ENCODE results near the gene COX4I1. TPM values are rescaled to one million over a fixed set of nuclear protein-coding genes. Genes with fewer than 3 reads are reported as not detected.
A peak's percentile ranks its signal among the peaks of the same experiment; 100 is the strongest.

Gene COX4I1
- total and polyA plus RNA-seq, 4 donors: 245 to 1,007 (median 419) TPM

DNA sequence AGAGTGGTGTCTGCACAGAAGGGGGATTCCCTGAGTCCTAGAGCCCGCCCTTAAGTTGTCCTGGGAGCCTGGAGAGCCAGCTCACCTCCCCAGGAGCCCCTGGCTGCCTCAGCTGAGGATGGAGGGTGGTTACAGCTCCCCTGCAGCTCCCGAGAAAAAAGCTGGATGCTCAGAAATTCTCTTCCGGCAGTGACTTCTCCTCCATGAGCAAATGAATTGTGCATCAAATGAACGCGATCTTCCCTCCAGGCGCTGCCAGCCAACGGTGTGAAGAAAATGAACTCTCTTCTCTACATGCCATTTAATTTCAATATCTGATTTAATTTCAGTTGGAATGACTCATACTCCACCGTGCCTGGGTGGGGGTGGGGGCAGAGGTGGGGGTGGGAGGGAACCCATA is 34.3 kb upstream of the COX4I1 start:
- Histone ChIP-seq H3K4me3 (ENCODE audit: low read length in 2 of 2) (no peak overlapping the region), H3K27ac (ENCODE audit: low read depth in 1 of 2, low read length in 2 of 2) (no peak overlapping the region), H3K9me3 (ENCODE audit: control insufficient read depth, low read length) (no peaks in the 10 kb centered on the region), H3K36me3 (ENCODE audit: control insufficient read depth in 1 of 2, insufficient read depth in 2 of 2, low read length in 1 of 2) (no peaks in the 10 kb centered on the region), H3K27me3 (ENCODE audit: control insufficient read depth in 1 of 2, insufficient read depth in 2 of 2, low read length in 1 of 2) (no peaks in the 10 kb centered on the region), H3K4me1 (ENCODE audit: control insufficient read depth in 1 of 2, insufficient read depth in 2 of 2, low read length in 2 of 2) (no peaks in the 10 kb centered on the region)
- DNase-seq (no peak), ATAC-seq (ENCODE audit: low FRiP score) (no peak)
- 58 to 61% methylated on average over 8 of the region's 8 CpGs for WGBS, 2 donors
- intact Hi-C loops (cut with DNase I): no loop called here

DNA sequence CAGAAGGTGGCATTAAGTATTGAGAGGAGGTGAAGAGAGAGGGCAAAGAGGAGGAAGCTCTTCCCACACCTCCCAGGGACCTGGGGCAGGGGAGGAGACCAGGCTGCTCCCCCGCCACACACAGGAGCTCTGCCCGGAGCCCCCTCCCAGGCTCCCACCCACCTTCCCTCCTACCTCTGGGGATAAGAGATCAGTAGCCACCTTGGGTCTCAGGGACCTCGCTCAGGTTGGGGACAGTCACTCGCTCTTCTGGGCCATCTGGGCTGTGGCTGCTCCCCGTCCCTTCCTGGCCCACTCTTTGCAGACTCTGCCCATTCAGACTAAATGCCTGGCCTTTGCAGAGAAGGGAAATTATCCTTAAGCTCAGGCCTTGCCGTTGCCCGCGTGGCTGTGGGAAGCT is 33.7 kb upstream of the COX4I1 start:
- Histone ChIP-seq H3K4me3 (ENCODE audit: low read length in 2 of 2) (no peak overlapping the region), H3K4me1 (ENCODE audit: control insufficient read depth in 1 of 2, insufficient read depth in 2 of 2, low read length in 2 of 2) (no peaks in the 10 kb centered on the region), H3K27me3 (ENCODE audit: control insufficient read depth in 1 of 2, insufficient read depth in 2 of 2, low read length in 1 of 2) (no peaks in the 10 kb centered on the region), H3K36me3 (ENCODE audit: control insufficient read depth in 1 of 2, insufficient read depth in 2 of 2, low read length in 1 of 2) (no peaks in the 10 kb centered on the region), H3K27ac (ENCODE audit: low read depth in 1 of 2, low read length in 2 of 2) (no peak overlapping the region), H3K9me3 (ENCODE audit: control insufficient read depth, low read length) (no peaks in the 10 kb centered on the region)
- ATAC-seq (ENCODE audit: low FRiP score) (no peak), DNase-seq (no peak)
- WGBS, 2 donors: 62 to 64% methylated on average over 8 of the region's 8 CpGs
- intact Hi-C loops (cut with DNase I): no loop called here

DNA sequence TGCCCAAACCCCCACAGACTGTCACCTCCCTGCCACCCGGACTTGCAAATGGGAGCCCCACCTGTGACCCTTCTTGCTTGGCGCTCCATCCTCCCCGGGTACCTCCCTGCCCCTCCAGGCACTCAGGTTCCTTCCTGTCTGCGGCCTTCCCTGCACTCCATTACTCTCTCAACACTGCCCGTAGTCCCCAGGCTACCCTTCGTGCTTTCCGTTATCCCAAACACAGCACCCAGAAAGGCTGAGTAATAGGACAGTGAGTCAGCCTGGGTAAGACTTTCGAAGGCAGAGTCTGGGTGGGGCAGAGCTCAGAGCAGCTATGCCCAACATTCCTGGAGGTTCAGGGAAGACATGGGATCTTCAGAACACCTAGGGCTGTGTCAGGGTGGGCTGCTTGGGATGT is 32.0 kb upstream of the COX4I1 start:
- no peak overlapping the region for H3K4me3 ChIP-seq (ENCODE audit: low read length in 2 of 2)
- no peak overlapping the region for H3K27ac ChIP-seq (ENCODE audit: low read depth in 1 of 2, low read length in 2 of 2)
- no peaks in the 10 kb centered on the region for H3K4me1 ChIP-seq (ENCODE audit: control insufficient read depth in 1 of 2, insufficient read depth in 2 of 2, low read length in 2 of 2)
- intact Hi-C loops (cut with DNase I): no loop called here
- H3K36me3 ChIP-seq (ENCODE audit: control insufficient read depth in 1 of 2, insufficient read depth in 2 of 2, low read length in 1 of 2): no peaks in the 10 kb centered on the region
- 49 to 54% methylated on average over 8 of the region's 8 CpGs for WGBS, 2 donors
- DNase-seq (no peak), ATAC-seq (ENCODE audit: low FRiP score) (no peak)
- H3K9me3 ChIP-seq (ENCODE audit: control insufficient read depth, low read length): no peaks in the 10 kb centered on the region
- H3K27me3 ChIP-seq (ENCODE audit: control insufficient read depth in 1 of 2, insufficient read depth in 2 of 2, low read length in 1 of 2): no peaks in the 10 kb centered on the region

DNA sequence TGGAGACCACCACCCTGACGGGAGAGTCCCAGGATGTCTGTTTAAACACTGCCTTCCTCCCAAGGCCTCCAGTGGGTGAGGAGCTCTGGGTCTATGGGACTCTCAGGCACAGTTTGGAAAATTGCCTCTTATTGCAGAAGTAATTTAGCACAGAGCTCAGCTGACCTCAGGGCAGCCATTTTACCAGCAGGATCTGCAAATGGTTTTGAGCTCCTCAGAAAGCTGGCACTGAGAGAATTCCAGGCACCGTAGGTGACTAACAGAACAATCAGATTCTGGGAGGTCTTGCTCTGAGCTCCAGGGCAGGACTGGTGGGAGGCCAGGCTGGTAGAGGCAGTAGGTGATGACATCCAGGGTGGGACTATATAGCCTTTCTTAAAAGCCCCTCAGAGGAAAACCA is 31.3 kb upstream of the COX4I1 start:
- no peaks in the 10 kb centered on the region for H3K27me3 ChIP-seq (ENCODE audit: control insufficient read depth in 1 of 2, insufficient read depth in 2 of 2, low read length in 1 of 2)
- ATAC-seq (ENCODE audit: low FRiP score) (no peak), DNase-seq (no peak)
- no peak overlapping the region for H3K27ac ChIP-seq (ENCODE audit: low read depth in 1 of 2, low read length in 2 of 2)
- H3K4me1 ChIP-seq (ENCODE audit: control insufficient read depth in 1 of 2, insufficient read depth in 2 of 2, low read length in 2 of 2): no peaks in the 10 kb centered on the region
- 55 to 65% methylated on average over 2 of the region's 2 CpGs for WGBS, 2 donors
- intact Hi-C loops (cut with DNase I): no loop called here
- no peaks in the 10 kb centered on the region for H3K36me3 ChIP-seq (ENCODE audit: control insufficient read depth in 1 of 2, insufficient read depth in 2 of 2, low read length in 1 of 2)
- H3K4me3 ChIP-seq (ENCODE audit: low read length in 2 of 2): no peak overlapping the region
- no peaks in the 10 kb centered on the region for H3K9me3 ChIP-seq (ENCODE audit: control insufficient read depth, low read length)

DNA sequence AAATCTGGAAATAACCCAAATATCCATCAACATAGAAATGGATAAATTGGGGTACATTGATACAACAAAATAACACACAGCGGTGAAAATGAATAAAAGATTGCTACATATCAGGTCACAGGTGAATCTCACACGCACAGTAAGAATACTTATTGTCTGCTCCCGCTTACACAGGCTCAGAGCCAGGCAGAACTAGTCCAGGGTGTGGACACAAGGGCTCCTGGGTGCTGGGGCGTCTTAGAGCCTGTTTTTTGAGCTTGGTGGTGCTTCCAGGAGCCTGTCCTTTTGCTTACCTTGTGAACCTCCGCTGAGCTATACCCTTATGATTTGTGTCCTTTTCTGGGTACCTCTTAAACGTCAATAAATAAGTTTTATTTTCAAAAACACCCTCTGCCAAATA is 28.8 kb upstream of the COX4I1 start:
- no peaks in the 10 kb centered on the region for H3K36me3 ChIP-seq (ENCODE audit: control insufficient read depth in 1 of 2, insufficient read depth in 2 of 2, low read length in 1 of 2)
- no peaks in the 10 kb centered on the region for H3K27me3 ChIP-seq (ENCODE audit: control insufficient read depth in 1 of 2, insufficient read depth in 2 of 2, low read length in 1 of 2)
- no peak overlapping the region for H3K4me3 ChIP-seq (ENCODE audit: low read length in 2 of 2)
- DNase-seq (peak in 1 of 2 donors; percentile 14), ATAC-seq (ENCODE audit: low FRiP score) (no peak)
- no peak overlapping the region for H3K27ac ChIP-seq (ENCODE audit: low read depth in 1 of 2, low read length in 2 of 2)
- intact Hi-C loops (cut with DNase I): no loop called here
- WGBS, 2 donors: 92 to 96% methylated on average over 6 of the region's 6 CpGs
- no peaks in the 10 kb centered on the region for H3K9me3 ChIP-seq (ENCODE audit: control insufficient read depth, low read length)
- no peaks in the 10 kb centered on the region for H3K4me1 ChIP-seq (ENCODE audit: control insufficient read depth in 1 of 2, insufficient read depth in 2 of 2, low read length in 2 of 2)

DNA sequence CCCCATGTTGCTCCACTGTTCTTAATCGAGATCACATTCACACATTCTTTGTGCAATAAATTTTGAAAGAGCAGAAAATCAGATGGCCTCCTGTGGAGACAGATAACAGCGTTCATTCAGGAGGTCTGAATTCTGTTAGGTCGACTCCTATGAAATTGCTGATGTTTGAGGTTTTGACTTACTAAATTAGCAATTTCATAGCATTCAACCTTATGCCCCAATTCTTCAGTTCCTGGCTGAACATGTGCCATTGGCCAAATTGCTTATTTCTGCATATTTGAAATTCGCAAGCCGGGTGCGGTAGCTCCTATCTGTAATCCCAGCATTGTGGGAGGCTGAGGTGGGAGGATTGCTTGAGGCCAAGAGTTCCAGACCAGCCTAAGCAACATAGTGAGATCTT is 26.5 kb upstream of the COX4I1 start:
- H3K9me3 ChIP-seq (ENCODE audit: control insufficient read depth, low read length): no peaks in the 10 kb centered on the region
- peaks cover 2 to 3% of the 10 kb centered on the region in 2 donors for H3K36me3 ChIP-seq (ENCODE audit: control insufficient read depth in 1 of 2, insufficient read depth in 2 of 2, low read length in 1 of 2)
- H3K4me3 ChIP-seq (ENCODE audit: low read length in 2 of 2): no peak overlapping the region
- ATAC-seq (ENCODE audit: low FRiP score) (no peak), DNase-seq (peak in 1 of 2 donors; percentile 17)
- intact Hi-C loops (cut with DNase I): no loop called here
- H3K4me1 ChIP-seq (ENCODE audit: control insufficient read depth in 1 of 2, insufficient read depth in 2 of 2, low read length in 2 of 2): no peaks in the 10 kb centered on the region
- no peak overlapping the region for H3K27ac ChIP-seq (ENCODE audit: low read depth in 1 of 2, low read length in 2 of 2)
- 96% methylated on average over 6 of the region's 6 CpGs for WGBS, 2 donors
- H3K27me3 ChIP-seq (ENCODE audit: control insufficient read depth in 1 of 2, insufficient read depth in 2 of 2, low read length in 1 of 2): no peaks in the 10 kb centered on the region

DNA sequence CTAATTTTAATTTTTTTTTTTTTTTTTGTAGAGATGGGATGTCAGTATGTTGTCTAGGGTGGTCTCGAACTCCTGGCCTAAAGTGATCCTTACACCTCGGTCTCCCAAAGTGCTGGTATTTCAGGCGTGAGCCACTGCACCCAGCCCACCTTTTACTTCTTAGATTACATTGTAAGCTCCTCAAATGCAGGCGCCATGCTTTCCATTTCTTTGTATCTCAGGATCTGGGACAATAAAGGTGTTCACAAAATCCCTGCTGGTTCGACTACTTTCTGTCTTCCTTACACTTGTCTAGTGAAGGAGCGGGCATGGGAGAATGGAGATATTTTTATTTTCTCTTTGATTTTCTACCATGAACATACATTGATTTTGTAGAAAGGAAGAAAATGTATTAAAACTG is 25.4 kb upstream of the COX4I1 start:
- no peak overlapping the region for H3K27ac ChIP-seq (ENCODE audit: low read depth in 1 of 2, low read length in 2 of 2)
- DNase-seq (no peak), ATAC-seq (ENCODE audit: low FRiP score) (no peak)
- WGBS, 2 donors: 81 to 83% methylated on average over 6 of the region's 6 CpGs
- H3K36me3 ChIP-seq (ENCODE audit: control insufficient read depth in 1 of 2, insufficient read depth in 2 of 2, low read length in 1 of 2): peaks cover 7% of the 10 kb centered on the region in 2 donors
- no peaks in the 10 kb centered on the region for H3K4me1 ChIP-seq (ENCODE audit: control insufficient read depth in 1 of 2, insufficient read depth in 2 of 2, low read length in 2 of 2)
- no peaks in the 10 kb centered on the region for H3K9me3 ChIP-seq (ENCODE audit: control insufficient read depth, low read length)
- intact Hi-C loops (cut with DNase I): no loop called here
- no peaks in the 10 kb centered on the region for H3K27me3 ChIP-seq (ENCODE audit: control insufficient read depth in 1 of 2, insufficient read depth in 2 of 2, low read length in 1 of 2)
- H3K4me3 ChIP-seq (ENCODE audit: low read length in 2 of 2): no peak overlapping the region

DNA sequence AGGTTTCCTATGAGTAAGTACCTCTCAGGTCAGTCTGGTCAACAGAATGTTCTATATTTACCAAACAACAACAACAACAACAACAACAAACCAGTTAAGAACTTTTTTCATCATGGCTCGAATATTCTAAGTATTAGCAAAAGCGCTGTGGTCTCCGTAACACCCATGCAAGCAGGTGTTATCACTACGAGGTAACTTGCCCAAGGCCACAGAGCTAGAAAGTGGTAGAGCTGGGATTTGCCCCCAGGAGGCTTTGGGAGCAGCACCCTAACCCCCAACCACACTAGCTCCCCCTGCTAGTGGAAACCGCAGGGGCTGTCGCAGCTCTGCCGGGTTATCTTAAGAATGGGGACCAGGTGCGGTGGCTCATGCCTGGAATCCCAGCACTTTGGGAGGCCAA is 24.7 kb upstream of the COX4I1 start:
- ATAC-seq (ENCODE audit: low FRiP score): no peak
- peaks cover 7% of the 10 kb centered on the region in 2 donors for H3K36me3 ChIP-seq (ENCODE audit: control insufficient read depth in 1 of 2, insufficient read depth in 2 of 2, low read length in 1 of 2)
- intact Hi-C loops (cut with DNase I): no loop called here

DNA sequence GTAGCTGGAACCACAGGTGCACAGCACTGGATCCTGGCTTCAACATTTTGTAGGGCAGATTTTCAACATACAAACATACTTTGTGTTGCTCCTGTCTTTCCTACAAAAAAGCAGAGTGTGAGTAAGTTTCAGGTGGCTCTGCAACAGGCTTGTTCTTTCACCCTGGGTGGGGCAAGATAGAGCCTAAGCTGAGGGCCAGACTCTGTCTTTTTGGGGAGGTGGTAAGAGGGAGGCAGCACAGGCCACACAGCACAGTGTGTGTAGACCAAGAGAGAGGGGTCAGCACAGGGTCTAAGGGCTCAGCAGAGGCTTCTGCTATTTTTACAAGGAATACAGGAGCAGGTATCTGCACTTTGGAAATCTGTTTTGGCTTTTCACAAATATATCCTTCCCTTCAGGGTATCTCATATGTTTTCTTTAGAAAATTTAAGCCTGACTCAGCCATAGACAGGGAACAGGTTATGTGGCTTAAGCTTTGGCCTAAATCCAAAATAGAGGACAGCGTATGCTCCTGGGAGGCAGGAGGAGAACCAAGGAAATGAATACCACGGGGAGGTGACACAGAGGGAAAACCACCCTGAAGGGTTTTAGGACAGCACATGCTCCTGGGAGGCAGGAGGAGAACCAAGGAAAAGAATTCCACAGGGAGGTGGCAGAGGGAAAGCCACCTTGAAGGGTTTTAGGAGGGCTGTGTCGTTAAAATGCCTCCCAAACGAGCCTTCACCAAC is 21.7 kb upstream of the COX4I1 start:
- Histone ChIP-seq H3K36me3 (ENCODE audit: control insufficient read depth in 1 of 2, insufficient read depth in 2 of 2, low read length in 1 of 2) (peaks cover 7 to 10% of the 10 kb centered on the region in 2 donors), H3K4me3 (ENCODE audit: low read length in 2 of 2) (no peak overlapping the region), H3K9me3 (ENCODE audit: control insufficient read depth, low read length) (no peaks in the 10 kb centered on the region), H3K27me3 (ENCODE audit: control insufficient read depth in 1 of 2, insufficient read depth in 2 of 2, low read length in 1 of 2) (no peaks in the 10 kb centered on the region), H3K27ac (ENCODE audit: low read depth in 1 of 2, low read length in 2 of 2) (no peak overlapping the region), H3K4me1 (ENCODE audit: control insufficient read depth in 1 of 2, insufficient read depth in 2 of 2, low read length in 2 of 2) (no peaks in the 10 kb centered on the region)
- DNase-seq (peak in 1 of 2 donors; percentile 15), ATAC-seq (ENCODE audit: low FRiP score) (no peak)
- intact Hi-C loops (cut with DNase I): no loop called here
- WGBS, 2 donors: 78 to 84% methylated on average over 4 of the region's 4 CpGs

More for the DNA sequence above, 24.7 kb upstream of the COX4I1 start:
- peak in 1 of 2 donors; percentile 45 for DNase-seq
- WGBS, 2 donors: 96% methylated on average over 8 of the region's 8 CpGs
- H3K27ac ChIP-seq (ENCODE audit: low read depth in 1 of 2, low read length in 2 of 2): no peak overlapping the region
- no peak overlapping the region for H3K4me3 ChIP-seq (ENCODE audit: low read length in 2 of 2)
- no peaks in the 10 kb centered on the region for H3K9me3 ChIP-seq (ENCODE audit: control insufficient read depth, low read length)
- no peaks in the 10 kb centered on the region for H3K4me1 ChIP-seq (ENCODE audit: control insufficient read depth in 1 of 2, insufficient read depth in 2 of 2, low read length in 2 of 2)
- H3K27me3 ChIP-seq (ENCODE audit: control insufficient read depth in 1 of 2, insufficient read depth in 2 of 2, low read length in 1 of 2): no peaks in the 10 kb centered on the region
